Breast epithelium (tissue), 4 donors: ENCODE measurements around the gene SCGB1C1. TPM values are rescaled to one million over a fixed set of nuclear protein-coding genes. Genes with fewer than 3 reads are reported as not detected.

Experiments used
- DNase-seq, 2 donors: peaks; one replicate each; pipeline ENCODE4 v3.0.0-alpha.2; 2019; ENCODE audit warnings: low spot score in 2 of 2
- H3K27ac ChIP-seq, 2 donors: fragments of 200-600 bp; sonication (generic) in 1 of 2; one replicate each; pipeline ENCODE4 v1.5.1; 2016 to 2019; ENCODE audit warnings: mild to moderate bottlenecking in 1 of 2
- H3K27me3 ChIP-seq, 2 donors: fragments of 200-600 bp; sonication (generic) in 1 of 2; one replicate each; pipeline versions ENCODE4 v1.5.1 to v1.6.0; 2017 to 2019; ENCODE audit warnings: control low read depth in 1 of 2, mild to moderate bottlenecking in 1 of 2
- H3K36me3 ChIP-seq: fragments of 200-600 bp; one replicate; pipeline ENCODE4 v1.5.1; 2019
- H3K4me1 ChIP-seq, 2 donors: fragments of 200-600 bp; sonication (generic); one replicate each; pipeline ENCODE4 v1.5.1; 2016 to 2019; ENCODE audit warnings: control low read depth in 1 of 2
- H3K4me3 ChIP-seq, 3 donors: fragments of 200-600 bp; sonication (generic); 1 replicate in 2 of 3; 2 replicates in 1 of 3; pipeline ENCODE4 v1.5.1; 2016 to 2019; ENCODE audit warnings: mild to moderate bottlenecking in 3 of 3, moderate library complexity in 2 of 3
- H3K9me3 ChIP-seq, 2 donors: fragments of 200-600 bp; sonication (generic) in 1 of 2; one replicate each; pipeline ENCODE4 v1.5.1; 2016 to 2019; ENCODE audit warnings: control low read depth in 1 of 2
- POLR2A ChIP-seq: fragments of 450-650 bp; IDR thresholded peaks from one replicate; pipeline ENCODE4 v1.6.1; 2016; ENCODE audit warnings: antibody characterized with exemption, mild to moderate bottlenecking, moderate library complexity
- POLR2AphosphoS5 ChIP-seq, 3 donors: sonication (generic); formaldehyde crosslinking; IDR thresholded peaks; one replicate each; pipeline ENCODE4 v1.6.1; 2017; ENCODE audit warnings: antibody characterized with exemption in 3 of 3
- intact Hi-C: fragments of 100-400 bp; cut with DNase I; formaldehyde crosslinking; loops from one replicate; pipeline ENCODE4 v1.15.1; 2023; ENCODE audit warnings: low total_unique reads
- total RNA-seq, 3 donors: library from RNA; depleted of rRNA; stranded (reverse); fragments of >200 nt; gene quantifications; one replicate each; pipeline ENCODE4 v1.1.0, GENCODE V29; 2016
- TF ChIP-seq, protein P1 (sequence below), 3 donors: fragments of 450-650 bp; IDR thresholded peaks; one replicate each; pipeline ENCODE4 v1.5.1; 2016 to 2017; ENCODE audit warnings: antibody characterized with exemption in 3 of 3, mild to moderate bottlenecking in 3 of 3, moderate library complexity in 3 of 3

Gene SCGB1C1
- total RNA-seq, 3 donors from 2014 or later, result not detected

DNA sequence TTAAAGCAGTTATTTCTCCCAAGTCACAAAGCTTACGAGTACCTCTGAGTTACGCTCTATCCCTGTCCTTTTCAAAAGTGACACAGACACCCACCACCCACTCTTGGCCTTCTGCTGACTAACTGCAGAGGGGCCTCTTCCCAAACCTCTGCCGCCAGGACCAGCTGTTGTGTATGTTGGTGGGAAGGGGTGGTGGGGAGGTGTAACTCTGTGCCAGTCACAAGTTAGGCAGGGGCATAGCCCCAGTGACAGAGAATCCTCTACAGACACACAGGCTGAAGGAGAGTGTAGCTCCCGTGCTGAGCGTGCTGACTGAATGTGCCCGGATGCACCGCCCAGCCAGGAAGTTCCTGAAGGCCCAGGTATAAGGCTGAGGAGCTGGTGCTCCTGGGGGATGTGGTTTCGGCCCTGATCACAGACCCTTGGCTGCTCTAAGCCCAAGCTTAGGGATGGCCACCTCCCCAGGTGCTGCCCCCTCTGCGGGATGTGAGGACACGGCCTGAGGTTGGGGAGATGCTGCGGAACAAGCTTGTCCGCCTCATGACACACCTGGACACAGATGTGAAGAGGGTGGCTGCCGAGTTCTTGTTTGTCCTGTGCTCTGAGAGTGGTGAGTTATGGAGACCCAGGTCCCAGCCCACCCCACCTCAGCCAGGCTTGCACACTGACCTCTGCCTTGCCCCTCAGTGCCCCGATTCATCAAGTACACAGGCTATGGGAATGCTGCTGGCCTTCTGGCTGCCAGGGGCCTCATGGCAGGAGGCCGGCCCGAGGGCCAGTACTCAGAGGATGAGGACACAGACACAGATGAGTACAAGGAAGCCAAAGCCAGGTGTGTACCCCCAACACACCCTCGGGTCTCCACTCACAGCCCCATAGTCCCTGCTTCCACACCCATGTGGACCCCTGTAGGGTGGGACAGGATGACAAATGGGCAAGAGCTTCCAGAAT is 19.5 kb downstream of the SCGB1C1 start:
- peaks cover 10% of the 10 kb centered on the region for H3K36me3 ChIP-seq
- no peaks in the 10 kb centered on the region for H3K9me3 ChIP-seq
- peaks cover 6 to 14% of the 10 kb centered on the region in 2 donors for H3K4me1 ChIP-seq
- H3K27ac ChIP-seq, result no peak overlapping the region
- no peak for TF ChIP-seq POLR2AphosphoS5 (IDR thresholded peaks at IDR 0.05)
- TF ChIP-seq, protein P1, sequence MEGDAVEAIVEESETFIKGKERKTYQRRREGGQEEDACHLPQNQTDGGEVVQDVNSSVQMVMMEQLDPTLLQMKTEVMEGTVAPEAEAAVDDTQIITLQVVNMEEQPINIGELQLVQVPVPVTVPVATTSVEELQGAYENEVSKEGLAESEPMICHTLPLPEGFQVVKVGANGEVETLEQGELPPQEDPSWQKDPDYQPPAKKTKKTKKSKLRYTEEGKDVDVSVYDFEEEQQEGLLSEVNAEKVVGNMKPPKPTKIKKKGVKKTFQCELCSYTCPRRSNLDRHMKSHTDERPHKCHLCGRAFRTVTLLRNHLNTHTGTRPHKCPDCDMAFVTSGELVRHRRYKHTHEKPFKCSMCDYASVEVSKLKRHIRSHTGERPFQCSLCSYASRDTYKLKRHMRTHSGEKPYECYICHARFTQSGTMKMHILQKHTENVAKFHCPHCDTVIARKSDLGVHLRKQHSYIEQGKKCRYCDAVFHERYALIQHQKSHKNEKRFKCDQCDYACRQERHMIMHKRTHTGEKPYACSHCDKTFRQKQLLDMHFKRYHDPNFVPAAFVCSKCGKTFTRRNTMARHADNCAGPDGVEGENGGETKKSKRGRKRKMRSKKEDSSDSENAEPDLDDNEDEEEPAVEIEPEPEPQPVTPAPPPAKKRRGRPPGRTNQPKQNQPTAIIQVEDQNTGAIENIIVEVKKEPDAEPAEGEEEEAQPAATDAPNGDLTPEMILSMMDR (IDR thresholded peaks at IDR 0.05), result no peak
- TF ChIP-seq POLR2A, result no peak
- no peaks in the 10 kb centered on the region for H3K27me3 ChIP-seq
- no peak for DNase-seq
- no peak overlapping the region for H3K4me3 ChIP-seq
- intact Hi-C loops, result no loop called here

DNA sequence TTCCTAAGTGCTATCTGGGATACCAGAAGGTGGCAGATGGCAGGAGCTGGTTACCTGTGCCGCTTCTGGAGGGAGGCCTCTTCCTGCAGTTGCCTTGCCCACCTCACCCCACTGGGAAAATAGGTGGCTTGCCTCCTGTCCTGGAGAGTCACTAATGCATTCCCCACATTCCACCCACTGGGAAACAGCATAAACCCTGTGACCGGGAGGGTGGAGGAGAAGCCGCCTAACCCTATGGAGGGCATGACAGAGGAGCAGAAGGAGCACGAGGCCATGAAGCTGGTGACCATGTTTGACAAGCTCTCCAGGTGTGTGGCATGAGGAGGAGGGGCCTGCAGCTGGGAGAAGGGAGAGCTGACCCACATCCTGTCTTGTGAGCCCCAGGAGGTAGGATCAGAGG is 20.2 kb downstream of the SCGB1C1 start:
- no peaks in the 10 kb centered on the region for H3K27me3 ChIP-seq
- peaks cover 6 to 14% of the 10 kb centered on the region in 2 donors for H3K4me1 ChIP-seq
- intact Hi-C loops, result no loop called here
- no peaks in the 10 kb centered on the region for H3K9me3 ChIP-seq
- DNase-seq, result peak in 1 of 2 donors; percentile 43
- H3K27ac ChIP-seq, result no peak overlapping the region
- TF ChIP-seq POLR2A, result no peak
- TF ChIP-seq, protein P1 (IDR thresholded peaks at IDR 0.05), result no peak
- TF ChIP-seq POLR2AphosphoS5 (IDR thresholded peaks at IDR 0.05), result no peak
- H3K36me3 ChIP-seq, result peaks cover 10% of the 10 kb centered on the region
- H3K4me3 ChIP-seq, result no peak overlapping the region

DNA sequence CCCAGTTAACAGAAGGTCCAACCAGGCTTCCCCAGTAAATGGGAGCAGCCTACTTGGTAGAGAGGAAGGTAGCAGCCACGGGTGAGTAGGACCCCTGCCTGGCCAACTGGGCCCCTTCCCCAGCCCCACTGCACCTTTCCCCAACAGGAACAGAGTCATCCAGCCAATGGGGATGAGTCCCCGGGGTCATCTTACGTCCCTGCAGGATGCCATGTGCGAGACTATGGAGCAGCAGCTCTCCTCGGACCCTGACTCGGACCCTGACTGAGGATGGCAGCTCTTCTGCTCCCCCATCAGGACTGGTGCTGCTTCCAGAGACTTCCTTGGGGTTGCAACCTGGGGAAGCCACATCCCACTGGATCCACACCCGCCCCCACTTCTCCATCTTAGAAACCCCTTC is 21.2 kb downstream of the SCGB1C1 start:
- intact Hi-C loops, result no loop called here
- Histone ChIP-seq H3K4me1 (peaks cover 5 to 14% of the 10 kb centered on the region in 2 donors), H3K4me3 (no peak overlapping the region), H3K36me3 (peaks cover 10% of the 10 kb centered on the region), H3K27ac (no peak overlapping the region), H3K9me3 (no peaks in the 10 kb centered on the region), H3K27me3 (no peaks in the 10 kb centered on the region)
- TF ChIP-seq POLR2A, result no peak
- TF ChIP-seq POLR2AphosphoS5 (IDR thresholded peaks at IDR 0.05), result no peak
- TF ChIP-seq, protein P1 (IDR thresholded peaks at IDR 0.05), result no peak
- DNase-seq, result peak in 1 of 2 donors; percentile 25

DNA sequence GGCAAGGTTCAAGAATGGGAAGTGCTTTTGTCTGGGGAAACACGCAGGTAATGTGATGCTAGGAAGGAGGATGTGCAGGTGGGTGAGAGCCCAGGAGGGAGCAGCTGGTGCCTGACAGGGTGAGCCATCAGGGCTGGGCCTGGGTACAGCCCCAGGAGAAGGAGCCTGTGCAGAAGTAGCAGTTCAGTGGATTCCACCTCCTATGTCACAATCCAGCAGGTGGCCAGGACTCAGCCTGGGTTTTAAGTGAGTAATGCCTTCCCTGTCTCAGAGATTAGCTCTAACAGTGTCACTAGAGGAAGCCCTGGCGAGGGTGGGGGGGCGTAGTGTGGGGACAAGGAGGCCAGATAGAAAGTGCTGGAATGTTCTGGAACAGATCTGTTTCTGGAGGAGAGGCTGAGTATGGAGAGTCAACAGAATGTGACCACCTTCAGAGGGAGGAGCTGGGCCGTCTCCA is 22.7 kb downstream of the SCGB1C1 start:
- no peak overlapping the region for H3K4me3 ChIP-seq
- H3K36me3 ChIP-seq, result peaks cover 10% of the 10 kb centered on the region
- no peaks in the 10 kb centered on the region for H3K27me3 ChIP-seq
- H3K4me1 ChIP-seq, result no peaks in the 10 kb centered on the region
- no peak overlapping the region for H3K27ac ChIP-seq
- no peaks in the 10 kb centered on the region for H3K9me3 ChIP-seq
- TF ChIP-seq POLR2A, result no peak
- TF ChIP-seq, protein P1 (IDR thresholded peaks at IDR 0.05), result no peak
- no peak for TF ChIP-seq POLR2AphosphoS5 (IDR thresholded peaks at IDR 0.05)
- peak in 1 of 2 donors; percentile 44 for DNase-seq
- intact Hi-C loops, result loop anchor here (1.0 to 2.0 kb wide), 2 partner anchors 19 to 79 kb away; no protein-coding TSS in a partner anchor
